ENCODE measurements around the gene HTR3D. TPM values are rescaled to one million over a fixed set of nuclear protein-coding genes. Genes with fewer than 3 reads are reported as not detected.

Gene HTR3D
- total and polyA plus RNA-seq, 2 of the 4 experiments (the other 2 are of a cell fraction), result not detected

DNA sequence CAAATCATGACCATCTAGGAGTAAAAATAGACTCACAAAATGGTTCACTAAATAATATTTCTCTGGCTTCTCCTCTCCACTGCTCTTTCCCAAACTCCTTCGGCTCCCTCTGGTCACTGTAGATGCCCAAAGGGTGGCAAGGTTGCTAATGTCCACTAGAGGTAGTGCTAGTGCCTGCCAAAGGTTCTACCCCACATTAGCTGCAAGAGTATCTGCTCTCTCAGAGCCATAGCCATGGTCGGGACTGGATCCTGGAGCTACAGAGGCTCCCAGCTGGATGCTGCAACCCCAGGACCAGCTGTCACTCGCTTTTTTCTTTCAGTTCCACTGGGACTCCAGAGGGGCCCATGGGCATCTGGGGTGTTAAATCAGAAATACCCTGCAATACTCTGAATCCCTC is 8.5 kb downstream of the HTR3D start:
- Histone ChIP-seq H3K14ac (replicated peaks; ENCODE audit: low read depth, low read length) (no peak overlapping the region), H3K23ac (ENCODE audit: low read depth, low read length) (no peak overlapping the region), H3K36me3 (ENCODE audit: control insufficient read depth, insufficient read depth, low read length) (no peaks in the 10 kb centered on the region), H4K5ac (ENCODE audit: low read depth, low read length) (no peak overlapping the region), H2AFZ (replicated peaks; ENCODE audit: low read length, poor library complexity) (peak overlapping the region; percentile 24), H3K9me3 (ENCODE audit: control insufficient read depth, insufficient read depth, low read length) (no peaks in the 10 kb centered on the region), H3K56ac (ENCODE audit: extremely low read depth, insufficient read depth, low read length) (no peak overlapping the region), H2BK15ac (ENCODE audit: low read depth, low read length) (no peak overlapping the region), H2AK9ac (replicated peaks; ENCODE audit: low read depth, low read length, poor library complexity) (no peak overlapping the region), H4K20me1 (ENCODE audit: insufficient read depth, low read length) (no peaks in the 10 kb centered on the region), H3K4me3 (ENCODE audit: insufficient read depth, low read depth, low read length) (no peak overlapping the region), H4K8ac (ENCODE audit: low read depth in 2 of 2, low read length in 2 of 2) (no peak overlapping the region), H3K18ac (ENCODE audit: low read depth, low read length) (no peak overlapping the region), H4K91ac (ENCODE audit: insufficient read depth, low read depth, low read length) (no peak overlapping the region), H3K79me1 (ENCODE audit: low read depth in 1 of 2, low read length in 2 of 2) (no peaks in the 10 kb centered on the region), H3K4me2 (ENCODE audit: low read depth, low read length) (no peak overlapping the region), H2BK5ac (ENCODE audit: low read depth, low read length, poor library complexity, severe bottlenecking) (no peak overlapping the region), H3K9ac (ENCODE audit: low read depth, low read length) (no peak overlapping the region), H3K27ac (ENCODE audit: insufficient read depth, low read length) (no peak overlapping the region), H2AK5ac (ENCODE audit: low read depth, low read length) (no peak overlapping the region), H2BK20ac (ENCODE audit: low read depth, low read length) (no peak overlapping the region), H3K9me1 (ENCODE audit: insufficient read depth, low read length) (no peaks in the 10 kb centered on the region), H3K4ac (ENCODE audit: low read depth, low read length) (no peak overlapping the region), H3K4me1 (ENCODE audit: control insufficient read depth, insufficient read depth, low read length) (no peaks in the 10 kb centered on the region), H3K27me3 (ENCODE audit: control insufficient read depth, insufficient read depth, low read length) (peaks cover 31% of the 10 kb centered on the region), H2BK120ac (ENCODE audit: low read depth, low read length) (no peak overlapping the region)
- peak; percentile 84 for ATAC-seq (ENCODE audit: low read depth)
- CTCF ChIA-PET, result interaction anchor here (1.0 kb wide), 2 partner anchors 17 to 193 kb away, joined by 3 to 4 read pairs; no protein-coding TSS in a partner anchor
- DNase-seq, result peak; percentile 47
- in situ Hi-C loops (cut with MboI; ENCODE audit: low sequenced_read_pairs) (no loop called here), intact Hi-C loops (cut with micrococcal nuclease) (no loop called here), dilution Hi-C loops (cut with HindIII; ENCODE audit: low sequenced_read_pairs, unreplicated experiment) (no loop called here)
- no TSS peak for BruUV-seq (replicated peaks)
- WGBS, 2 experiments (ENCODE audit: extremely low coverage in 2 of 2, insufficient read length in 1 of 2), result no CpG with 5 or more reads among the region's 3 CpGs
- POLR2A ChIA-PET (ENCODE audit: unreplicated experiment), result no interaction called here
- peak; percentile 61 for TF ChIP-seq RAD21 (IDR thresholded peaks at IDR 0.05; ENCODE audit: low read length)
- TF ChIP-seq SMC3 (IDR thresholded peaks at IDR 0.05; ENCODE audit: low read depth, low read length), result peak; percentile 43
- no peak for TF ChIP-seq RCOR1 (IDR thresholded peaks at IDR 0.05; ENCODE audit: insufficient replicate concordance, low read length)
- peak; percentile 47 for TF ChIP-seq CTCF (conservative IDR thresholded peaks at IDR 0.05; ENCODE audit: low read depth, low read length)
